HCEC 1CT (cell line): ENCODE results near the gene RAB17.
A peak's percentile ranks its signal among the peaks of the same experiment; 100 is the strongest.
"Not testable (repeated sequence)": the region's sequence is repeated elsewhere in the genome, so short reads cannot be mapped to it uniquely, and the experiment has no call there.

Experiments
- DNase-seq: peaks from one replicate; pipeline ENCODE4 v3.0.0-alpha.2; 2017

The RAB17 gene

DNA sequence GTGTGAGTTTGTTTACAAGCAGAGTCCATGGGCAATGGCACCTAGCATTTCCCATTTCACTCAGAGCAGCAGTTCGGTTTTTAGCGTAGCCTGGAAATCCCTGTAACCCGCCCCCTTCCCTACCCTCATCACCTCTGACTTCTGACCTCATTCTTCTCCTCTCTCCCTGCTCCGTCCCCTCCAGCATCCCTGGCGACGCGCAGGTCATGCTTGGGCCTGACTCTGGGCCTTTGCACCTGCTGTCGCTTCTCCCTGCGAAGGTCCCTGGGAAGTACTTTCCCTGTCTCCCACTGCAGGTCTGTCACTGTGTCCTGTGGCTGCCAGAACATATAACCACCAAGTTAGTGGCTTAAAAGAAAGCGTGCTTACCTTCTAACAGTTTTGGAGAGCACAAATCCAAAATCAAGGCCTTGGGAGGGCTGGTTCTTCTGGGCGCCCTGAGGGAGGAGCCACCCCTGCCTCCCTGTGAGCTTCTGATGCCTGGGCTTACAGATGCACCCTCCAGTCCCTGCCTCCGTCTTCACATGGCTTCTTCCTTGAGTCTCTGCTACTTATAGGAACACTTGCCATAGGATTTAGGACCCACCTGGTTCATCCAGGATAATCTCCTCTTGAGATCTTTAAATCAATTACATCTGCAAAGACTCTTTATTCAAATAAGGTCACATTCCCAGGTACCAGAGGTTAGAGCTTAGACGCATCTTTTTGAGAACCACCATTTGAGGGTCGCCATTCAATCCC, 8.1 kb upstream of the RAB17 start:
- no peak for DNase-seq

DNA sequence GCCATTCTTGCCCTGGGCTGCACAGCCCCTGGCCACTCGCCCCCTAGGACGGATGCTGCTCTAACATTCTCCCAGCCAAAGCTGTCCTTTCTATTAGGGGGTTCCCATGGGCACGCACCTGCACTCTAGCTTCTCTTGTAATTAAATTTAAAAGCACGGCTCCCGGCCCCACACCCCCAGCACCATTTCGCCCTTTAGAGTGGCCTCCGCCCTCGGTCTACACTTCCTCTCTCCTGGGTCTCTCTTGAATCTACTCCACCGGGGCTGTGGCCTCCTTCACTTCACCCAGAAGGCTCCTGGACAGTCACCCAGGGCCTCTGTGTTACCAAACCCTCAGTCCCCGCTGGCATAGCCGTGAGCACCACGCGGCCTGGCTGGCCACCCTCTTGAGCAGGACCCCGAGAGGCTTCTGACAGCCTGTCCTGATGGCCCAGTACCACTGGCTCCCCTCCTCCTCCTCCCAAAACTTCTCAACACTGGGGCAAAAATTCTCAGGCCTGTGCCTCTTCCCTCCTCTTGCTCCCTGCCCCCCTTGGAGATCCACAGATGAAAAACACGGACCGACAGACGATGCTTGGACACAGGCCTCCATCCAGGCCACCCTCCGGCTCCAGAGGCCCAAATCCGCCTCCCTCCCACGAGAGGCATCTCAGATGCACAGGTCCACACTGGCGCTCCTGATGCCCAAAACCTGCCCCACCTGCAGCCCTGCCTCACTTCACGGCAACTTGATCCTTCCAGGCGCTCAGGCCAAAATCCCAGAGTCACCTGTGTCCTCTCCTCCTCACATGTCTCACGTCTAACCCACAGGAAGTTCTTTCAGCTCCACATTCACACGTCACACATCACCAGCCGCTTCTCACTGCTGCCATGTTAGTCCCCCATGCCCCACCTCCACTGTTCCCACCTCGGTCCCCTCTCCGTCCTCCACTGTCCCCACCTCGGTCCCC, 6.9 kb upstream of the RAB17 start:
- no peak for DNase-seq

DNA sequence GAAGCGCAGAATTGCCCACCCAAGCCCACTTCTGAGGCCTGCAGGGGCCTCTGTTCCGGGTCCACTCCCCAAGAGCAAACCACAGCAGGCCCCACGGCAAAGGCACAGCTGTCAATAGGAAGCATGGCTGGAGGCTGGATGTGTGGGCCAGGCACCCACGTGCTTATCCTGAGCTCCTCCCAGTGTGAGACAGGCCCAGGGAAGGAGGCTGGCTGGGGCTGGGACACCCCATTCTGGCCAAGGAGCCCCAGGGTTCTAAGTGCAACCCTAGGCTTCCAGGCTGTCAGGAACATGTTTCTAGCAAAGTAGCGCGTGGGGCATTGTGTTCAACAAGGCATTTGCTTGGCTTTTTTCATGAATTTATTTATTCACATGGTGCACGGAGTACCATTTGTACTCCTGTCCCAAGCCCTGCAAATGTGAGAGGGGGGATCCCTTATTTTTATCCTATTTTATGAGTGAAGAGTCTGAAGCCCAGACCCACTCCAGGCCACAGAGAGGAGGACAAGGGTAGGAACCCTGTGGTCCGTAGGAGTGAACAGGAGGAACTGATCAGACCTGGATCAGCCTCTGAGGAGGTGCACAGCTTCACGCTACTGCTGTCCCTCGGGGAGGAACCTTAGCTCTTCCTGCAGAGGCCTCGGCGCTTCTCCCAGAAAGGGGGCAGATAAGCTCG, 6.1 kb upstream of the RAB17 start:
- DNase-seq, result no peak

DNA sequence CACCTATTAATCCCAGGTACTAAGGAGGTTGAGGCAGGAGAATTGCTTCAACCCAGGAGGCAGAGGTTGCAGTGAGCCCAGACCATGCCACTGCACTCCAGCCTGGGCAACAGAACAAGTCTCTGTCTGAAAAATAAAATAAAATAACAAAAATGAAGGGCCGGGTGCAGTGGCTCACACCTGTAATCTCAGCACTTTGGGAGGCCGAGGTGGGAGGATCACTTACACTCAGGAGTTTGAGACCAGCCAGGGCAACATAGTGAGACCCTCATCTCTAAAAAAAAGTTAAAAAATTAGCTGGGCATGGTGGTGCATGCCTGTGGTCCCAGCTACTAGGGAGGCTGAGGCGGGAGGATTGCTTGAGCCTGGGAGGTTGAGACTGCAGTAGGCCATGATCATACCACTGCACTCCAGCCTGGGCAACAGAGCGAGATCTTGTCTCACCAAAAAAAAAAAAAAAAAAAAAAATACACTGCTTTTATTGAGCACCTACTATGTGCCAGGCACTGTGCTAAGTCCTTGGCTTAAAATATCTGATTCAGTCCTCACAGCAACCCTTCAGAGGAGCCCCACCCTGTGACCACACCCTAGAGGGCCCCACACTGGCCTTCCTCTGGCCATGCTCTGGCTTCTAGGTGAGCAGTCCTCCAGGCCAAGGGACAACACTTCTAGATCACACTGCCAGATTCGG, 5.4 kb upstream of the RAB17 start:
- not testable (repeated sequence) for DNase-seq

DNA sequence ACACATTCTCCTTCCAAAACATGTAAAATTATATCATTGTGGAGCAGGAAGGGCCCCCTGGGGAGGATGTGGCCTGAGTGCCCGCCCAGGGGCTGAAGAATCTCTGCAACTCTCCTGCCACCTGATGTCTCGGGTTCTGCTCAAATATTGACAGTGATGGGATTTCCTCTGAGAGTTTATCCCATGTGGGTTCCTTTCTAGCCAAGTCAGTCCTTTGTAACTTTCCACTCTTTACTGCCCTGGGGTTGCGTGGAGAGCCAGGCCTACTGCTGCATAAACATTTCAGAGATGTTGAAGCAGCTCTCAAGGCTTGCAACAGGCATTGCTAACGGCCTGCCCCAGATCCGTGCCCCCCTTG, 4.0 kb upstream of the RAB17 start:
- DNase-seq, result no peak

DNA sequence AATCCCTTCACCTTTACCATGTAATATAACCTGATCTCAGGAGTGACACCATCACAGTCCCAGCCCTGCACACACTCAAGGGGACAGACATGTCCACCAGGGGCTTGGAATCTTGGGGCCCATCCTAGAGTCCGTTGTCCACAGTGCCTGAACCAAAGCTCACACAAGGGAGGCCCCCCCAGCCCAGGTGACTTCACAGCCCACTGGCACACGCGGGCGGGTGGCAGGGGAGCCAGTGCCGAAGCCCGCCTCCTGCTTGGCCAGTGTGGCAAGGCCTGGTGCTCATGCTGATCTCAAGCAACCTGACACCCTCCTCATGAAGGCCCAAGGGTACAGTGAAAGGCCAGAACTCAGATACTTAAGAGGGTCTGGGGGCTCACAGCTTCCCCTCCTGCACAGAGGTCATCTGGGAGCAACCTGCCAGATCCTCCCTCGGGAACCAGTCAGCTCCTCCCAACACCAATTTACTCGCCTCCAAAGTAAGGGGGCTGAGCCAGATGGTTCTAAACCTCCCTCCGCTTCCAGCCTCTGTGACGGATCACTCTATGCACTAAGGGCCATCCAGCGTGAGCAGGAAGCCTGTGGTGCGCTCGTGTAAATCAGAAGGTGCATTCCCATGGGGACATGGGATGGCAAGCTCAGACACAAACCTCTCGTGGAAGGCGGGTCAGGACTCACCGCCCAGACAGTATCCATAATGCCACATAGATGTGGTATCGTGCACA, 3.2 kb upstream of the RAB17 start:
- DNase-seq, result no peak

DNA sequence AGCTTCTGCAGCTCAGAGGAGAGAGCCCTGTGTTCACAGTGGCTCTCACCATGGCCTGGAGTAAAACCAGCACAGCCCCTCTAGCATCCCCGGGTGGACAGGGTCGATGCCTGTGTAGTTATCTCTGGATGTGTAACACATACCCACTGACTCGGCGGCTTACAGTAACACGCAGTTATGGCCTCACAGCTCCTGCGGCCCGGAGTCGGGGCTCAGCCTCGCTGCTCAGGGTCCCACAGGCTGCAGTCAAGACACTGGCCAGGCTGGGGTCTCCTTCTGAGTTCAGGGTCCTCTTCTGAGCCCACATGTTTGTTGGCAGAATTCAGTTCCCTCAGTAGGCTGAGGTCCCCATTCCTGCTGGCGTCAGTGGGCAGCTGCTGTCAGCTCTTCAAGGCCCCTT, 2.5 kb upstream of the RAB17 start:
- DNase-seq, result no peak

DNA sequence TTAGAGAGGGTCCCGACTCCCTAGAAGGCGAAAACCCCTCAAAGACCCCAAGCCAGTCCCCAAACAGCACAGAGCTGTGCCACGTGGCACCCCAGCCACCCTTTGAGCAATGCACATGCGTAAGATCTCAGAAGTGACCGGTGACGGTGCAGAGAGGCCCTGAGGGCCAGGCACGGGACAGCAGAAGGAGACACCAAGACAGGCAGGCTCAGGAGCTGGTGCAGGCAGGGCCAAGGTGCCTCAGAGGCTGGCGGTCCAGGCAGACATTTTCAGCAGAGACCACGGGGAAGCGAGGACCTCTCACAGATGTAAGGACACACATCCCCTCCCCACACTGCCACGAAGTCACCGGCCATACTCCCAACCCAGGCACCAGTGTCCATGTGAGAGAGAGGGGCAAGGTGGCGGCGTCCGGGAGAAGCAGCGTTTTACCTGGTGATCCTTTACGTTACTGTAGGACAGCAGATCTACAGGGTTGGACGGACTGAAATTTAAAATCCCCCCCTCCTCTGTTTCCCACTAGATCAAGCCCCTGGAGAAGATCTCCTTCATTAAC, 2.0 kb upstream of the RAB17 start:
- DNase-seq, result no peak

DNA sequence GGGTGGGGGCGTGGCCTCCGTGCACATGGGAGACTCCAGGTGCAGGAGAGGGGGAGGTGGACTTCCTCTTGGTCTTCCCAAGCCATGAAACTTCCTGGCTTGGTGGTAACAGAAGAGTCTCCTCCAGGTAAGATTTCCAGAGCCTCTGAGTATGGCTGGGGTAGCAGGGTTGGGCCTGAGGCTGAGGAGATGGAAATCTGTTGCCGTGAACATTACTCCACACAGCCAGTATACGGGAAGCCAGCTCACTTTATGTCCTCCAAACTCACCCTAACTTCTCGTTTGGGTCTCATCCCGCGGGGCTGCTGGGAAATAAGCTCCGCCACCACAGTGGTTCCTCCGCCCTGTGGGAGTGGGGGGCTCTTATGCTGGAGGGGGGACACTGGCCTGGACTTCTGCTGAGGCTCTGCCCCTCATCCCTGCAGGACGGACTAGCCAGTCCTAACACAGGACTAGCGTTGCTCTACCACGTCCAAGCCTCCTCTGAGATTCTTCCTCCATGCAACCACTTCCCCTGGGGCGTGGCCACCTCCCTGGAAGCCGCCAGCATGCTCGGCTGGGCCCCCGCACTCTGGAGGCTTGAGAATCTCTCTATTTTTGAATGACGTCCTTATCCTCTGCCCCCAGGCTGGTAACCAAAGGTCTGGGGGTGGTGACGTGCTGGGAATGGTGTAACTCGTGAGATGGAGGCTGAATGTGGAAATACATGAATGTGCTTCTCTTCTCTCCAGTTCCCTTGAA, 777 bp upstream of the RAB17 start:
- no peak for DNase-seq

DNA sequence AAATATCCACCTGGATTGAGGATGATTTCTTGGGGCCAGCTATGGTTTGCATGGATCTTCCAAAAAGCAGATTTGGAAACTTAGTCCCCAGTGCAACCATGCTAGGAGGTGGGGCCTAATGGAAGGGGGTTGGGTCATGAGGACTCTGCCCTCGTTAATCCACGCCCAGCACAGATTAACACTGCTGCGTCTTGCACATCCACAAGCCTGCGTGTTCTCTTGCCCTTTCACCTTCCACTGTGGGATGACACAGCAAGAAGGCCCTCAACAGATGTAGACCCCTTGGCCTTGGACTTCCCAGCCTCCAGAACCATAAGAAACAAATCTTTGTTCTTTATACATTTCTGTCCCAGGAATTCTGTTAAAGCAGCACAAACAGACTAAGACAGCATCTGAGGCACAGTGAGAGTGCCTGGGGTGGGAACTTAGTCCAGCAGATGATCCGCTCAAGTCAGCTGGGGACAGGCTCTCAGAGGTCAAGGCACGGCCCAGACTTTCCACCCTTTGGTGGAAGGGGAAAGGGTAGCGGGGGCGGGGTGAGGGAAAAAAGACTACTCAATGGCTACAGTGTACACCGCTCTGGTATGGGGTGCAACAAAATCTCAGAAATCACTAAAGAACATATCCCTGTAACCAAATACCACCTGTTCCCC, 2.4 kb downstream of the RAB17 start:
- DNase-seq, result no peak

DNA sequence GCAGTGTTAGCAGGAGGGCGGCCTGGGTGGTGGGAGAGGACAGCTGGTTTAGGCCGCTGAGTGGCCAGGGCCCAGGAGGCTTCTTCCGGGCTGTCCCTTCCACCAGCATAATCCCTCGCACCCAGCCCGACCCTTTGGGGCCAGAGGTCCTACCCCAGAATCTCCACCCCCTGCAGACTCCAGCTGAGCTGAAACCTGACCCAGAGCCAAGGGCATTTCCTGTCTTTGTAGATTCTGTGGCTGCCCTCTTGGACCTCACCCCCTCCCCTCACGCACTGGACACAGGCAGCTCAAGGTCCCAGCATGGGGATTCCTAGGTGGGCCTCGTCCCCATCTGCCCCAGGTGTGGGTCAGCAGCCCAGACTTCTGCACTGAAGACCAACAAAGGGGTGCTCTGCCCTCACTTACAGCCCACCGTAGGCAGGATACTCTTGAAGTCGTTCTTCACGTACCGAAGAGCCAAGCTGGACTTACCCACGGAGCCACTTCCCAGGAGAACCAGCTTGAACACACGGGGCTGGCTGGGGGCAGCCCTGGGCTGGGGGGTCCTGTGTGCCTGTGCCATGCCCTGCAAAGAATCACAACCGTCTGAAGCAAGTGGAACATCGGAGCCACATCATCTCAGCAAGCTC, 4.8 kb downstream of the RAB17 start:
- DNase-seq, result no peak

DNA sequence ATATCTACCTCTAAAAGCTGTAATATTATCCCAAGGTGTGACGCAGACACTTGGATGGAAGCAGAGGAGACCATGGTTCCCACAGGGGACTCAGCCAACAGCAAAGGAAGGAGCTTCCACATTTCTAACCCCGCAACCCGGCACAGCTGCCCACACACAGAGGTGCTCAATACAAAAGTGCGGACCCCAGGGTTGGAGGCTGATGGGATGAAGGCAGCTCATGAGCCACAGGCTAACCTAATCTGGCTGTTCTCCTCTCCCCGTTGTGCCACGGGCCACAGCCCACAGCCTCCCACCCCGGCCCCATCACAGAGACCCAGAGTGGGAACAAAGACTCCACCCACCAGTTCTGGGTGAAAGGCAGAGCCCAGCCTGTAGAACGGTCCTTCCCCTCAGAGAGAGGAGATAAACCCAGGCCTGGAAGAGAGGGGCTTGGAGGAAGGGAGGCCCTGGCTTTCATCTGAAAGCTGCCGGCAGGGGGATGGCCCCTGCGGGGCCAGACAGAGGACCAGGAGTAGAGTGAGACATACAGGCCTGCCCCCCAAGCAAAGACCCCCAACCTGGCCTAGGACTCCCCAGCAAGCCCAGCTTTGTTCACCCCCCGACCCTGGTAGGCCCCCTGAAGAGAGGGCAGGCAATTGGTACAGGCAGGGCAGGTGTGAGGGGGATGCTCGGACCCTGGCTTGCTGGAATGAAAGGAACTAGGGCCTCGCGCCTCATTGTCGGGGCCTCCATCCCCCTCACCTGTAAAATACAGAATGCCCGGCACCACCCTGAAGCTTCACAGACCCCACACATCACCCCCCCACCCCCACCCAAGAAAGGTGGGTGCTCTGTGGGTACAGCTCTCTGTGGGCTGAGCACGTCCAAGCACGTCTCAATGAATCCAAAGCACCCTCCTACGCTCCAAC, 6.9 kb downstream of the RAB17 start:
- no peak for DNase-seq

DNA sequence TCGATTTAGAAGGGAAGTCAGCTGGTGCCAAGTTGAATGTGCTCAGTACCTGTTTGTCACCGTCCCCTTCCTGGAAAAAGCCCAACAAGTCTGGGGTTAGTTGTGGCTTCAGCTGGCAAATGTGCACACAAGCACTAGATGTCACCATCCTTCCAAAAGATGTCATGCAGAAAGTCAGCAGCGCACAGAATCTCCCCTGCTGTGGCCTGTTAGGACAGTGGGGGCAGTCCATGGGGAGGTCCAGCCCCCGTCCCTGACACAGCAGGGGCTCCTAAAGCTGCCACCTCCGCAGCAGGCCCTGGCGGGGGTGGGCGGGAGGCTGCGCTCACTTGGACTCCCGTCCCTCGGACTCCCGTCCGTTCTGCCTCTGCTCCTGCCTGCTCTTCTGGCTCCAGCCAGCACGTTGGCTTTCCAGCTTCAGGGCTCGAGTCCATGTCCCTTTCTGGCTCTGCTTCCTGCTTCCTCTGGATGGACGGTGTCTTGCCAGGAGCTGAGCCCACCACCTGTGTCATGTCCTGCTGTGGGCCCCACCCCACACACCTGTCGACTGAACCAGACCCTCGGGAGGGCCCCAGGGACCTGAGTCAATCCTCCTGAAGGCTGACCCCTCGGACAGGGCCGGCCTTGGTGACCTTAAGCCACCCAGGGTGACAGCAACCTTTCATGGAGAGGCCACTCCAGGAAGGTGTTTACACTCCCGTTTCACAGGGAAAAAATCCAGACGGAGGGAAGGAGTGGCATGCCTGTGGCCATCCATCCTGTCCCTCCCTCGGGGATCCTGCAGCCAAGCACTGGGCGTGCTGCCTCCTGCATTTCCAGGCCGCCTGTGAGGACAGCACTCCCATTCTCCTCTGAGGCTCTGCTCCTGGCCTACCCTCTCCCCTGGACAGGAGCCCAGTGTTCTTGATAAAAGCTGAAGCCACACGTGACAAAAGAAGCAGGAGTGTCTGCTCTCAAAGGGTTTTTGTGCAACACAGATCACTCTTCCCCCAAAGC, 8.5 kb downstream of the RAB17 start:
- peak; percentile 42 for DNase-seq

DNA sequence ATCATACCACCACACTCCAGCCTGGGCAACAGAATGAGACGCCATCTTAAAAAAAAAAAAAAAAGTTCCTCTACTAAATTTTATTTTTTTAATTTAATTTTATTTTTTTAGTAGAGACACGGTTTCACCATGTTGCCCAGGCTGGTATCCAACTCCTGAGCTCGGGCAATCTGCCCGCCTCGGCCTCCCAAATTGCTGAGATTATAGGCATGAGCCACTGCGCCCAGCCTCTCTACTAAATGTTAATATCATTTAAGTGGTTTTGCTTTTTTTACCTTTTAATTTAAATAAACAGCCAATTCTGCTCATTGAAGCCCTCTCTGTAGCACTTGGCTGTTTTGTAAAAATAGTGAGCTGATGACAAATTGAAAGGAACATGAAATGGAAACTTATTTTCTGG, 9.2 kb downstream of the RAB17 start:
- DNase-seq, result no peak

DNA sequence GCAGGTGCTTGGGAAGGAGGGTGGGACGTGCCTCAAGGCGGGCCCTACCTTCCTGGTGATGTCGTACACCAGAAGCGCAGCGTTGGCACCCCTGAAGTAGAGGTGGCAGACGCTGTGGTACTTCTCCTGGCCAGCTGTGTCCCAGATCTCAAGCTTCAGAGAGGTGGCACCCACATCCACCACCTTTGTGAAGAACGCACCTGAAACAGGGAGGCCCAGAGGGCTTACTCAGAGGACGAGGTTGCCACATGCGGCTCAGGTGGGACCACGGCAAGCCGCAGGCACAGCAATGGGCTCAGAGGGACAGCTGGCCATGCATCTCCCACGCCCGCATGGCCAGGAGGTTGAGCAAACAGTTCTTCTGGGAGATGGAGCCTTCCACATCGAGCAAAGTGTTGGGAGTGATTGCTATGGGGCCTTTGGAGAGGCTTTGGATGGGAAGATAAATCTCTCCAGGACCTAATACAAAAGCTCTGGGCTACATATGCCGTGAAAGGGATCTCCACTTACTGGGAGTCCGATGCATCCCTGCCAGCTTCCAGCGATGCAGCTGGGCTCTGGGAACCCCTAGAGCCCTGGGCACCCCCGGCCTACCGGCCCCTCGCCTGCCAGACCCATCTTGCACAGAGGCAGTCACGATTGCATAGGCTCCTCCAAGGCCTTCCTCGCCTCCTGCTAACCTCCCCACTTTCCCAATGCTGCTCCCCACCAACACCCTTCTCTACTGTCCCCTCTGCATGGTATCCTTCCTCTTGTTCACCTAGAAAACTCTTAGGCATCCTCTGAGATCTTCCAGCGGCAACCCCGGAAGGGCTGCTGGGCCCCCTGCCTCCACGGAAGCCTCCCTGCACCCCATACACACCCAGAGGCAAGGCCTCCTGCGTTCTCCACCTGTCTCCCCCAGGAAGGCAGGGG, 12.3 kb downstream of the RAB17 start:
- no peak for DNase-seq

DNA sequence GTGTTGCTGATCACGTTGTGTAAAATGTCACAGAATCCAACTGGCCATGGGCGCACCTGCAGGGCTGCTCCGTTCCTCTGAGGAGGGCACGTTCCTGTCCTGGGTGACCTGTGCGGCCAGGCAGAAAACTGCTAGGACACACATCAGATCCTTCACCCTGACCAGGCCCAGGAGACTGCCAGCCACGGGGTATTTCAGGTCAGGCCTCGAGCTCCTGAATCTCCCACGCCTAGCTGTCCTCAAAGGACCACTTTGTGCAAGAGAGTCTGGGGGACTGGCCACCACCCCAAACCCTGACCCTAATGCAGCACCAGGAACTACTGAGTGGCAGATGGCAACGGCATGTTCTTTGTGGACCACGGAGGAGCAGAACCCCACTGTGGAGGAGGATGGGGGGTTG, 13.1 kb downstream of the RAB17 start:
- no peak for DNase-seq

DNA sequence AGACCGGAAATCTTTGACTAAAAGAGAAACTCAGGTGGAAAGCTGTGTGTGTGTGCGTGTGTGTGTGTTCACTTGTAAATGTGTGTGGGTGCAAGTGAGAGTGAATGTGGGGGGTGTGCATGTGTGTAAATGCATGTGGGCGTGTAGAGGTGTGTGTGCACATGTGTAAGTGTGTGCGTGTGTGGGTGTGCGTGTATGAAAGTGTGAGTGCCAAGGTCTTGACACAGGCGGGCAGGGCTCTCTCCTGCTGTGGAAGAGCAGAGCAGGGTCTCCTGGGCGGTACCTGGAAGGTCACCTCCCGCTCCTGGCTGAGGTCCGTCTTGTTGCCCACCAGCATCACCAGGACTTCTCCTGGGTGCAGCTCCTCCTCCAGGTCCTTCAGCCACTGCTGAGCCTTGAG, 13.6 kb downstream of the RAB17 start:
- no peak for DNase-seq
